Vagina (tissue), 2 donors: ENCODE data around the gene PLD2. TPM values are rescaled to one million over a fixed set of nuclear protein-coding genes. Genes with fewer than 3 reads are reported as not detected.
"Not testable (repeated sequence)": the region's sequence is repeated elsewhere in the genome, so short reads cannot be mapped to it uniquely, and the experiment has no call there.

Source experiments
- DNase-seq, 2 donors: peaks; one replicate each; pipeline ENCODE4 v3.0.0-alpha.2; 2017; ENCODE audit errors: extremely low spot score in 2 of 2
- H3K27ac ChIP-seq: fragments of 200-600 bp; sonication (generic); one replicate; pipeline ENCODE4 v1.5.1; 2019
- H3K27me3 ChIP-seq: fragments of 200-600 bp; sonication (generic); one replicate; pipeline ENCODE4 v1.5.1; 2019
- H3K36me3 ChIP-seq, 2 donors: fragments of 200-600 bp; sonication (generic); one replicate each; pipeline ENCODE4 v1.5.1; 2017 to 2019
- H3K4me1 ChIP-seq: fragments of 200-600 bp; sonication (generic); one replicate; pipeline ENCODE4 v1.5.1; 2019
- H3K4me3 ChIP-seq, 2 donors: fragments of 200-600 bp; sonication (generic); 1 replicate in 1 of 2; 2 replicates in 1 of 2; pipeline ENCODE4 v1.5.1; 2016 to 2019
- H3K9me3 ChIP-seq: fragments of 200-600 bp; sonication (generic); one replicate; pipeline ENCODE4 v1.5.1; 2019
- CTCF ChIP-seq, 3 experiments: fragments of 450-650 bp in 2 of 3; fragments of 200-600 bp in 1 of 3; sonication (generic) in 1 of 3; IDR thresholded peaks; one replicate each; pipeline ENCODE4 v1.5.1; 2017 to 2019; ENCODE audit warnings: antibody characterized with exemption in 3 of 3, mild to moderate bottlenecking in 2 of 3, moderate library complexity in 2 of 3
- POLR2A ChIP-seq, 2 donors: fragments of 450-650 bp; IDR thresholded peaks; one replicate each; pipeline ENCODE4 v1.6.1; 2017; ENCODE audit warnings: antibody characterized with exemption in 2 of 2, mild to moderate bottlenecking in 2 of 2, moderate library complexity in 2 of 2
- POLR2AphosphoS5 ChIP-seq, 2 donors: sonication (generic); formaldehyde crosslinking; IDR thresholded peaks; one replicate each; pipeline ENCODE4 v1.9.0; 2017; ENCODE audit warnings: antibody characterized with exemption in 2 of 2, mild to moderate bottlenecking in 2 of 2, low read depth in 1 of 2; ENCODE audit not compliant: insufficient read depth in 1 of 2
- intact Hi-C: fragments of 100-400 bp; cut with DNase I; formaldehyde crosslinking; loops from one replicate; pipeline ENCODE4 v1.15.1; 2023
- total RNA-seq: library from RNA; depleted of rRNA; stranded (reverse); fragments of >200 nt; gene quantifications from one replicate; pipeline ENCODE4 v1.2.3, GENCODE V29; 2016

Gene PLD2
- total RNA-seq, 1 donor from 2014 or later: 63.6 TPM

GRCh38 chr17:4859816-4860625 is 53.1 kb downstream of the PLD2 start:
- Histone ChIP-seq H3K27me3 (no peaks in the 10 kb centered on the region), H3K36me3 (peaks cover 0 to 7% of the 10 kb centered on the region in 2 donors), H3K27ac (peak overlapping the region; percentile 60), H3K4me1 (peaks cover 72% of the 10 kb centered on the region), H3K9me3 (no peaks in the 10 kb centered on the region), H3K4me3 (peak overlapping the region in 1 of 2 donors; percentile 35)
- intact Hi-C loops: no loop called here
- no peak for TF ChIP-seq POLR2AphosphoS5 (IDR thresholded peaks at IDR 0.05; ENCODE audit: insufficient read depth in 1 of 2, low read depth in 1 of 2)
- TF ChIP-seq POLR2A (IDR thresholded peaks at IDR 0.05): no peak
- TF ChIP-seq CTCF (IDR thresholded peaks at IDR 0.05): no peak
- no peak for DNase-seq

- H3K9me3 ChIP-seq: no peaks in the 10 kb centered on the region
- H3K4me3 ChIP-seq: peak overlapping the region in 1 of 2 donors; percentile 35
- DNase-seq: no peak
- TF ChIP-seq POLR2AphosphoS5 (IDR thresholded peaks at IDR 0.05; ENCODE audit: insufficient read depth in 1 of 2, low read depth in 1 of 2) (no peak), CTCF (IDR thresholded peaks at IDR 0.05) (no peak), POLR2A (IDR thresholded peaks at IDR 0.05) (no peak)
- H3K27ac ChIP-seq: peak overlapping the region; percentile 60
- intact Hi-C loops: no loop called here
- H3K36me3 ChIP-seq: peaks cover 0 to 7% of the 10 kb centered on the region in 2 donors
- H3K4me1 ChIP-seq: peaks cover 69% of the 10 kb centered on the region
- no peaks in the 10 kb centered on the region for H3K27me3 ChIP-seq
Observed at GRCh38 chr17:4860651-4861050, 53.7 kb downstream of the PLD2 start.

- peaks cover 65% of the 10 kb centered on the region for H3K4me1 ChIP-seq
- no peak overlapping the region for H3K4me3 ChIP-seq
Observed at GRCh38 chr17:4861052-4861451, 54.1 kb downstream of the PLD2 start.

GRCh38 chr17:4862720-4863119 is 55.8 kb downstream of the PLD2 start:
- Histone ChIP-seq H3K4me1 (peaks cover 53% of the 10 kb centered on the region), H3K4me3 (no peak overlapping the region), H3K36me3 (peaks cover 0 to 7% of the 10 kb centered on the region in 2 donors), H3K27ac (no peak overlapping the region), H3K27me3 (no peaks in the 10 kb centered on the region), H3K9me3 (no peaks in the 10 kb centered on the region)
- DNase-seq: no peak
- no peak for TF ChIP-seq POLR2A (IDR thresholded peaks at IDR 0.05)
- no peak for TF ChIP-seq CTCF (IDR thresholded peaks at IDR 0.05)
- TF ChIP-seq POLR2AphosphoS5 (IDR thresholded peaks at IDR 0.05; ENCODE audit: insufficient read depth in 1 of 2, low read depth in 1 of 2): no peak
- intact Hi-C loops: no loop called here

More at GRCh38 chr17:4861052-4861451, 54.1 kb downstream of the PLD2 start:
- H3K27ac ChIP-seq: no peak overlapping the region
- H3K36me3 ChIP-seq: peaks cover 0 to 7% of the 10 kb centered on the region in 2 donors
- no peak for TF ChIP-seq POLR2A (IDR thresholded peaks at IDR 0.05)
- no peak for TF ChIP-seq CTCF (IDR thresholded peaks at IDR 0.05)
- H3K27me3 ChIP-seq: no peaks in the 10 kb centered on the region
- H3K9me3 ChIP-seq: no peaks in the 10 kb centered on the region
- intact Hi-C loops: no loop called here
- DNase-seq: no peak

DNA sequence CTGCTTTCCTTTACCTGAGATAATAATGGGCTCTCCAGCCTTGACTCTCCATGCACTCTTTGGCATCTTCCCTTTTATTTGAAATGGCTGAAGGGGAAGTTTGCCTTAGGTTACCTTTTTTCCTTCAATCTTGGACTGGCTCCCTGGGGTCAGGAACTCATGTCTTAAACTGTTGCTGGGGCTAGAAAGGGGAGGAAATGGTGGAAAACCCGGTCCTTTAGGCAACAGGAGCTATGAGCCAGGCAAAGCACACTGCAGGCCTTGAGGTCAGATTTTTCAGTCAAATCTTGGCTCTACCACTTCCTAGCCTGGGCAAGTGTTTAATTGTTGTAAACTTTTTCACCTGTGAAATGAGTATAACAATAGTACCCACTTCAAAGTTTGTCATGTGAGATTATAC is 56.4 kb downstream of the PLD2 start:
- Histone ChIP-seq H3K27ac (no peak overlapping the region), H3K4me1 (peaks cover 47% of the 10 kb centered on the region), H3K9me3 (no peaks in the 10 kb centered on the region), H3K4me3 (no peak overlapping the region), H3K36me3 (peaks cover 0 to 7% of the 10 kb centered on the region in 2 donors), H3K27me3 (no peaks in the 10 kb centered on the region)
- TF ChIP-seq POLR2A (IDR thresholded peaks at IDR 0.05): no peak
- TF ChIP-seq CTCF (IDR thresholded peaks at IDR 0.05): no peak
- no peak for TF ChIP-seq POLR2AphosphoS5 (IDR thresholded peaks at IDR 0.05; ENCODE audit: insufficient read depth in 1 of 2, low read depth in 1 of 2)
- intact Hi-C loops: no loop called here
- no peak for DNase-seq

GRCh38 chr17:4867535-4867934 is 60.6 kb downstream of the PLD2 start:
- intact Hi-C loops, H3K36me3 ChIP-seq, H3K9me3 ChIP-seq, DNase-seq, H3K27me3 ChIP-seq, H3K4me1 ChIP-seq, H3K4me3 ChIP-seq, H3K27ac ChIP-seq: not testable (repeated sequence)

- DNase-seq, H3K9me3 ChIP-seq, H3K4me3 ChIP-seq, H3K36me3 ChIP-seq, intact Hi-C loops, H3K4me1 ChIP-seq, H3K27me3 ChIP-seq, H3K27ac ChIP-seq: not testable (repeated sequence)
Observed at GRCh38 chr17:4869058-4869998, 62.4 kb downstream of the PLD2 start.
